Trophoblast cell (in vitro differentiated cells and primary cell): ENCODE measurements around the gene TOMM70.

Source experiments
- DNase-seq, 2 donors: peaks; one replicate each; pipeline ENCODE4 v3.0.0-alpha.2; 2016
- H2AFZ ChIP-seq: 2 replicates; pipeline ENCODE4 v1.6.1; 2013; ENCODE audit warnings: low read length, moderate library complexity, mild to moderate bottlenecking; ENCODE audit not compliant: insufficient read depth, poor library complexity
- H2AK5ac ChIP-seq: 2 replicates; pipeline ENCODE4 v1.6.1; 2013; ENCODE audit warnings: mild to moderate bottlenecking, low read length
- H2BK120ac ChIP-seq: 2 replicates; pipeline ENCODE4 v1.6.1; 2013; ENCODE audit warnings: low read length, mild to moderate bottlenecking, moderate library complexity; ENCODE audit not compliant: insufficient read depth, poor library complexity
- H2BK12ac ChIP-seq: 2 replicates; pipeline ENCODE4 v1.6.1; 2013; ENCODE audit warnings: mild to moderate bottlenecking, low read length, moderate library complexity
- H2BK5ac ChIP-seq: 2 replicates; pipeline ENCODE4 v1.6.1; 2013; ENCODE audit warnings: low read length, low read depth, moderate library complexity, mild to moderate bottlenecking; ENCODE audit not compliant: poor library complexity
- H3K14ac ChIP-seq: 2 replicates; pipeline ENCODE4 v1.6.1; 2013; ENCODE audit warnings: mild to moderate bottlenecking, low read length
- H3K18ac ChIP-seq: 2 replicates; pipeline ENCODE4 v1.6.1; 2013; ENCODE audit warnings: mild to moderate bottlenecking, low read length
- H3K23ac ChIP-seq: 2 replicates; pipeline ENCODE4 v1.6.1; 2013; ENCODE audit warnings: low read length
- H3K27ac ChIP-seq: 2 replicates; pipeline ENCODE4 v1.5.1; 2013; ENCODE audit warnings: low read depth, mild to moderate bottlenecking, inconsistent platforms, low read length, moderate library complexity
- H3K27me3 ChIP-seq: 2 replicates; pipeline ENCODE4 v1.6.1; 2013; ENCODE audit warnings: inconsistent platforms, mild to moderate bottlenecking, low read length, moderate library complexity; ENCODE audit not compliant: insufficient read depth
- H3K36me3 ChIP-seq, 2 experiments: 1 replicate in 1 of 2; 2 replicates in 1 of 2; pipeline ENCODE4 v1.6.1; 2013; ENCODE audit warnings: low read length in 2 of 2, mild to moderate bottlenecking in 2 of 2, moderate library complexity in 1 of 2; ENCODE audit not compliant: insufficient read depth in 2 of 2, control insufficient read depth in 1 of 2
- H3K4ac ChIP-seq: 2 replicates; pipeline ENCODE4 v1.6.1; 2013; ENCODE audit warnings: low read depth, mild to moderate bottlenecking, low read length, moderate library complexity
- H3K4me1 ChIP-seq, 2 experiments: 1 replicate in 1 of 2; 2 replicates in 1 of 2; pipeline ENCODE4 v1.6.1; 2013; ENCODE audit warnings: low read length in 2 of 2, mild to moderate bottlenecking in 2 of 2, moderate library complexity in 1 of 2; ENCODE audit not compliant: insufficient read depth in 2 of 2, control insufficient read depth in 1 of 2
- H3K4me2 ChIP-seq: 2 replicates; pipeline ENCODE4 v1.6.1; 2013; ENCODE audit warnings: inconsistent platforms, mild to moderate bottlenecking, low read length, moderate library complexity
- H3K4me3 ChIP-seq: 2 replicates; pipeline ENCODE4 v1.5.1; 2013; ENCODE audit warnings: mild to moderate bottlenecking, low read depth, low read length, inconsistent platforms
- H3K79me1 ChIP-seq: one replicate; pipeline ENCODE4 v1.6.1; 2013; ENCODE audit warnings: low read length
- H3K79me2 ChIP-seq: 2 replicates; pipeline ENCODE4 v1.6.1; 2013; ENCODE audit warnings: low read length, mild to moderate bottlenecking; ENCODE audit not compliant: control insufficient read depth, insufficient read depth, poor library complexity
- H3K9ac ChIP-seq: 2 replicates; pipeline ENCODE4 v1.6.1; 2013; ENCODE audit warnings: mild to moderate bottlenecking, low read length
- H3K9me3 ChIP-seq: 2 replicates; pipeline ENCODE4 v1.6.1; 2013; ENCODE audit warnings: low read depth, mild to moderate bottlenecking, control low read depth, inconsistent platforms, low read length; ENCODE audit not compliant: insufficient read depth
- H4K12ac ChIP-seq: 2 replicates; pipeline ENCODE4 v1.6.1; 2013; ENCODE audit warnings: low read depth, mild to moderate bottlenecking, low read length, moderate library complexity
- H4K8ac ChIP-seq: 2 replicates; pipeline ENCODE4 v1.6.1; 2013; ENCODE audit warnings: low read depth, mild to moderate bottlenecking, low read length, moderate library complexity
- H4K91ac ChIP-seq: one replicate; pipeline ENCODE4 v1.6.1; 2013; ENCODE audit warnings: low read depth, mild to moderate bottlenecking, low read length, moderate library complexity
- WGBS: extraction: QIAGEN DNeasy Blood & Tissue Kit; methylation state at CpG from one replicate; pipeline ENCODE4 v1.1.7; 2013; ENCODE audit warnings: missing lambda C conversion rate; ENCODE audit not compliant: insufficient read length, insufficient coverage; ENCODE audit errors: extremely low coverage; 5-methylcytosine and 5-hydroxymethylcytosine counted together

TOMM70 gene

DNA sequence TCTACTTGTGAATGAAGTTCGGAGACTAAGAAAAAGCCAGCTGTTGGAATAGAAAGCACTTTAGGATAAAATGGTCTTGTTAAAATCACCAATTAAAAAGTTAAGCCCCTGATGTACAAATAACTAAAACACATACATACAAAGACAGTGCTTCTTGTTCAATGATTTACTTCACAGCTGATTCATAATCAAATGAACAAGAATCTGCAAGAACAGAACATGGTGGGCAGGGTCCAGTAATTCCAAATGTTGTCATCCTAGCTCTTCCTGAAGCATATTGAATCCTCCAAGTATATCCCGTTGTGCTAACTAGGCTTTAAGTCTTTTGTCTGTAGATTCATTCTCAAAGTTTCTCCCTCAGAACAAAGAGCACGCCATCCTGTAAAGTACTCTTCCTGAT, 41.9 kb downstream of the TOMM70 start:
- DNase-seq, result no peak
- no peak overlapping the region for H3K18ac ChIP-seq
- H2BK12ac ChIP-seq, result no peak overlapping the region
- peaks cover 2% of the 10 kb centered on the region for H3K9me3 ChIP-seq
- no peaks in the 10 kb centered on the region for H3K4me1 ChIP-seq
- WGBS, result no CpG with 5 or more reads among the region's 3 CpGs
- H3K14ac ChIP-seq, result no peak overlapping the region
- no peak overlapping the region for H2BK5ac ChIP-seq
- no peak overlapping the region for H4K12ac ChIP-seq
- no peak overlapping the region for H3K23ac ChIP-seq
- H3K27me3 ChIP-seq, result no peaks in the 10 kb centered on the region
- no peak overlapping the region for H3K27ac ChIP-seq
- no peak overlapping the region for H2BK120ac ChIP-seq
- H2AK5ac ChIP-seq, result no peak overlapping the region
- H4K91ac ChIP-seq, result no peak overlapping the region
- H3K79me1 ChIP-seq, result no peaks in the 10 kb centered on the region
- H3K9ac ChIP-seq, result no peak overlapping the region
- no peak overlapping the region for H3K4me3 ChIP-seq
- H3K4ac ChIP-seq, result no peak overlapping the region
- no peaks in the 10 kb centered on the region for H3K79me2 ChIP-seq
- no peak overlapping the region for H2AFZ ChIP-seq
- no peak overlapping the region for H4K8ac ChIP-seq
- H3K4me2 ChIP-seq, result no peak overlapping the region
- H3K36me3 ChIP-seq, result peaks cover 8 to 18% of the 10 kb centered on the region in 2 experiments

DNA sequence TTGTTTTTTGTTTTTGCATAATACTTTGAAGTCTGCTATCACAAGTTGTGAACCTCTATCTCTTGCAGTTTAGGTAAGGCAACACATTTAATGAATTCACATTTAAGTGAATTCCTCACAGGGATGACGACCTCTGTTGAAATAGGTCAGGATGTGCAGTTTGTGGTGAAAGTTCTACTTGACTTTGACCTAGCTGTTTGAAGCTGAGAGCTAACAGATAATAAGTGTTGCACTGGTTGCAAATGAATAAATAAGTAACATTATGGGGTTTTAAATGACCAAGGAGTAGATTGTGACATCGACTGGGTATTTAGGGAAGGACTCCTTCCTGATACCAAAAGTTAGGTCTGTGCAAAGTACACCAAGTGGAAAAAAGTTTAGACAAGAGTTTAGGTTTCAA, 42.5 kb downstream of the TOMM70 start:
- no peak overlapping the region for H2BK5ac ChIP-seq
- no peak overlapping the region for H4K91ac ChIP-seq
- no peak for DNase-seq
- no peak overlapping the region for H3K18ac ChIP-seq
- no peak overlapping the region for H3K4me3 ChIP-seq
- no peak overlapping the region for H4K8ac ChIP-seq
- H3K36me3 ChIP-seq, result peaks cover 11 to 21% of the 10 kb centered on the region in 2 experiments
- WGBS, result no CpG with 5 or more reads among the region's 2 CpGs
- H3K79me2 ChIP-seq, result no peaks in the 10 kb centered on the region
- no peak overlapping the region for H3K14ac ChIP-seq
- H3K9me3 ChIP-seq, result peaks cover 2% of the 10 kb centered on the region
- H3K27me3 ChIP-seq, result no peaks in the 10 kb centered on the region
- H3K4me1 ChIP-seq, result no peaks in the 10 kb centered on the region
- H3K4ac ChIP-seq, result no peak overlapping the region
- H2BK120ac ChIP-seq, result no peak overlapping the region
- no peak overlapping the region for H3K23ac ChIP-seq
- H3K27ac ChIP-seq, result no peak overlapping the region
- H3K79me1 ChIP-seq, result no peaks in the 10 kb centered on the region
- no peak overlapping the region for H2BK12ac ChIP-seq
- no peak overlapping the region for H3K9ac ChIP-seq
- no peak overlapping the region for H2AK5ac ChIP-seq
- H2AFZ ChIP-seq, result no peak overlapping the region
- no peak overlapping the region for H3K4me2 ChIP-seq
- no peak overlapping the region for H4K12ac ChIP-seq

DNA sequence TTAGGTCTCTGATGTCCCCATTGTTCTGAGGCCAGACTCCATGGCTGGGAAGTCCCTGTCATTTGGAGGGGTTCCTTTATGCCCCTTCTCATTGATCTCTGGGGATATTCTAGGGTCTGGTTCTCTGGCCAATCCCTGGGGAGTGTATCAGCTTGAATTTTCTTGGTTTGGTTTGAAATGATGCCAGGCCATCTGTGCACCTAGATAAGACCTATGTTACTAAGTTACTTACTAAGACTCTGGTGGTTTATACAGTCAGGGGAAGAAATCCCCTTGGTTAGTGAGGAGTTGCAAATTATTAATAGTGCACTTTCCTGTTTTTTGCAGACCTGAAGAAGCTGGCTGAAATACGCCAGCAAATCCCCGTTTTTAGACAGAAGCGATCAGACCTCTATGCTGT, 46.0 kb downstream of the TOMM70 start:
- Histone ChIP-seq H2BK5ac (no peak overlapping the region), H3K79me2 (no peaks in the 10 kb centered on the region), H3K23ac (no peak overlapping the region), H4K12ac (no peak overlapping the region), H2AK5ac (no peak overlapping the region), H3K18ac (no peak overlapping the region), H3K79me1 (no peaks in the 10 kb centered on the region), H3K27ac (no peak overlapping the region), H2BK12ac (no peak overlapping the region), H3K36me3 (peaks cover 15 to 30% of the 10 kb centered on the region in 2 experiments), H4K91ac (no peak overlapping the region), H3K14ac (no peak overlapping the region), H2BK120ac (no peak overlapping the region), H4K8ac (no peak overlapping the region), H3K4ac (no peak overlapping the region), H3K27me3 (no peaks in the 10 kb centered on the region), H3K4me1 (no peaks in the 10 kb centered on the region), H3K4me3 (no peak overlapping the region), H3K9me3 (no peaks in the 10 kb centered on the region), H3K9ac (no peak overlapping the region), H3K4me2 (no peak overlapping the region), H2AFZ (no peak overlapping the region)
- WGBS, result no CpG with 5 or more reads among the region's 3 CpGs
- no peak for DNase-seq

DNA sequence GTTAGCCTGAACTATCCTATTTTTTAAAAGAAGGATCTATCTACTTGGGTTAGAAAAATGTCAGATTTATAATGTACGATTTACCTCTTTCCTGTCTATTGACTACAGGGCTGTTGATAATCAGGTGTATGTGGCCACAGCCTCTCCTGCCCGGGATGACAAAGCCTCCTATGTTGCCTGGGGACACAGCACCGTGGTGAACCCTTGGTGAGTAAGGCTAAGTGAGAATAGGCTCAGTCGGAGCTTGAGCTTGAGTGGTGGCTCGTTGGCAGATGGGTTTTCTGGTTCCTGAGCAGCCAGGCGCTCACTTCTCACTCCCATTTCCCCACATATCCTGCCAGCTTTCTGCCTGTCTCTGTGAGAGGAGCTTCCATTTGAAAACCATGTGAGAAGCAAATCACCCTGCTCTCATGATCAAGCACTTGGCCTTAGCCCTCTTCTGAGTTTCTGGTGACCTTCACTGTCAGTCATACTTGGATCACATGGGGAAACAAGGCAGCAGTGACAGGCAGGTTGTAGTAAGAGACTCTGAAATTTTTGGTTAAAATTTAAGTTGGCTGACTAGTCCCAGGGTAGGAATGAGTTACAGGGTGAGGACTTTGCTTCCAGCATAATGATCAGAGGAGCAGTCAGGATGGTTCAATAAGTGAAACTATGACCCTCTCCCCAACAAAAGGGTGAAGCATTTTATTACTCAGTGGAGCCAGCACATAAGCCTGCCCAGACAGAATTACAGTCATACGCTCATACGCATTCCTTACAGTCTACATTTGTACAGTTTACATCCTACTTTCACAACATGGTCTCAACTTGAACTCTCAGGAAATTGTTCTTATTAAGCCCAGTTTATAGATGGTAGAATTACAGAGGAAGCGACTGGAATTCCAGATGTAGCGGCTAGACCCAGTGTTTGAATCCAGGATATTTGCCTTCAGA, 48.3 kb downstream of the TOMM70 start:
- DNase-seq, result peak in 1 of 2 donors; percentile 42
- H3K9ac ChIP-seq, result no peak overlapping the region
- no peak overlapping the region for H3K14ac ChIP-seq
- no peak overlapping the region for H2BK12ac ChIP-seq
- no peak overlapping the region for H4K12ac ChIP-seq
- no peaks in the 10 kb centered on the region for H3K79me1 ChIP-seq
- no peak overlapping the region for H2BK5ac ChIP-seq
- no peak overlapping the region for H2AFZ ChIP-seq
- H3K27ac ChIP-seq, result no peak overlapping the region
- H3K18ac ChIP-seq, result no peak overlapping the region
- no peak overlapping the region for H3K23ac ChIP-seq
- H3K9me3 ChIP-seq, result no peaks in the 10 kb centered on the region
- H3K4me3 ChIP-seq, result no peak overlapping the region
- H3K36me3 ChIP-seq, result peaks cover 16 to 34% of the 10 kb centered on the region in 2 experiments
- no peaks in the 10 kb centered on the region for H3K27me3 ChIP-seq
- H2BK120ac ChIP-seq, result no peak overlapping the region
- no CpG with 5 or more reads among the region's 10 CpGs for WGBS
- H3K4me1 ChIP-seq, result no peaks in the 10 kb centered on the region
- no peak overlapping the region for H4K91ac ChIP-seq
- H3K4me2 ChIP-seq, result no peak overlapping the region
- no peak overlapping the region for H4K8ac ChIP-seq
- no peak overlapping the region for H2AK5ac ChIP-seq
- no peak overlapping the region for H3K4ac ChIP-seq
- no peaks in the 10 kb centered on the region for H3K79me2 ChIP-seq
